K562 (cell line): ENCODE measurements around the gene NDUFS5. TPM values are rescaled to one million over a fixed set of nuclear protein-coding genes. Genes with fewer than 3 reads are reported as not detected.

ENCODE experiments used
- CCAR2 ChIP-seq: fragments of 200-400 bp; formaldehyde crosslinking; IDR thresholded peaks from 2 replicates; pipeline ENCODE4 v1.6.1; 2017; ENCODE audit warnings: mild to moderate bottlenecking, low read depth, low read length
- CHD2 ChIP-seq: IDR thresholded peaks from 2 replicates; pipeline ENCODE4 v1.6.1; 2011; ENCODE audit warnings: low read depth, low read length
- CTCFL ChIP-seq: IDR thresholded peaks from 2 replicates; pipeline ENCODE4 v1.6.1; 2011; ENCODE audit warnings: borderline replicate concordance, low read depth, mild to moderate bottlenecking, moderate library complexity, low read length; ENCODE audit not compliant: insufficient read depth, poor library complexity, severe bottlenecking
- DEAF1 ChIP-seq: fragments of 450-650 bp; formaldehyde crosslinking; IDR thresholded peaks from 2 replicates; pipeline ENCODE4 v1.4.0; 2020; ENCODE audit warnings: mild to moderate bottlenecking, moderate library complexity
- FOXK1 ChIP-seq: sonication (generic); formaldehyde crosslinking; IDR thresholded peaks from 2 replicates; pipeline ENCODE4 v1.8.0; 2022; ENCODE audit warnings: missing genetic modification reagents, mild to moderate bottlenecking, borderline replicate concordance
- FOXO4 ChIP-seq: fragments of 450-650 bp; formaldehyde crosslinking; IDR thresholded peaks from 2 replicates; pipeline ENCODE4 v1.4.0; 2020; ENCODE audit warnings: mild to moderate bottlenecking, moderate library complexity
- GABPA ChIP-seq: fragments of 200-800 bp; sonication (Bioruptor generic); conservative IDR thresholded peaks from 2 replicates; pipeline ENCODE4 v1.6.1; 2016; ENCODE audit warnings: low read depth, missing genetic modification characterization, missing compliant biosample characterization
- HMGN3 ChIP-seq: IDR thresholded peaks from 2 replicates; pipeline ENCODE4 v1.6.1; 2011; ENCODE audit warnings: borderline replicate concordance, low read depth, mild to moderate bottlenecking, mixed read lengths, low read length; ENCODE audit not compliant: insufficient read length; ENCODE audit errors: extremely low read depth
- IFI16 ChIP-seq: fragments of 250-450 bp; sonication (Bioruptor Pico); IDR thresholded peaks from 2 replicates; pipeline ENCODE4 v2.1.2; 2022; ENCODE audit warnings: mild to moderate bottlenecking, inconsistent platforms
- KLF10 ChIP-seq: fragments of 250-450 bp; sonication (Bioruptor Pico); IDR thresholded peaks from 2 replicates; pipeline ENCODE4 v1.6.1; 2021; ENCODE audit warnings: matching md5 sums
- MAFF ChIP-seq: IDR thresholded peaks from 2 replicates; pipeline ENCODE4 v1.6.1; 2012; ENCODE audit warnings: low read length, improper control_type of control experiment
- MBD2 ChIP-seq: sonication (generic); IDR thresholded peaks from 2 replicates; pipeline ENCODE4 v1.6.1; 2016; ENCODE audit warnings: low read depth, borderline replicate concordance
- MEIS2 ChIP-seq: fragments of 450-650 bp; IDR thresholded peaks from 2 replicates; pipeline ENCODE4 v1.6.1; 2014; ENCODE audit warnings: mild to moderate bottlenecking; ENCODE audit not compliant: partially characterized antibody
- MTA1 ChIP-seq: fragments of 450-650 bp; IDR thresholded peaks from 2 replicates; pipeline ENCODE4 v1.6.1; 2017; ENCODE audit warnings: borderline replicate concordance
- NFYB ChIP-seq: IDR thresholded peaks from 2 replicates; pipeline ENCODE4 v1.6.1; 2011; ENCODE audit warnings: mild to moderate bottlenecking, moderate library complexity; ENCODE audit not compliant: insufficient read length; ENCODE audit errors: extremely low read depth
- NR0B1 ChIP-seq: fragments of 450-650 bp; IDR thresholded peaks from one replicate; pipeline ENCODE4 v1.6.1; 2018; ENCODE audit warnings: mild to moderate bottlenecking, moderate library complexity; ENCODE audit not compliant: partially characterized antibody
- NR2C2 ChIP-seq, 2 experiments: fragments of 200-800 bp in 1 of 2; sonication (Bioruptor generic) in 1 of 2; sonication (generic) in 1 of 2; formaldehyde crosslinking in 1 of 2; IDR thresholded peaks; 2 replicates each; pipeline versions ENCODE4 v1.6.1 to v1.8.0; 2016 to 2022; ENCODE audit warnings: mild to moderate bottlenecking in 1 of 2, missing compliant biosample characterization in 1 of 2, missing genetic modification characterization in 1 of 2, missing genetic modification reagents in 1 of 2
- SETDB1 ChIP-seq: IDR thresholded peaks from one replicate; pipeline ENCODE4 v1.6.1; 2012; ENCODE audit warnings: low read length, control low read depth, inconsistent platforms
- ZNF175 ChIP-seq: fragments of 200-800 bp; sonication (Bioruptor generic); IDR thresholded peaks from 2 replicates; pipeline ENCODE4 v1.6.1; 2016; ENCODE audit warnings: low read depth, mild to moderate bottlenecking, missing genetic modification characterization, missing compliant biosample characterization
- ZNF445 ChIP-seq: fragments of 250-450 bp; sonication (Bioruptor Pico); IDR thresholded peaks from 2 replicates; pipeline ENCODE4 v1.4.0; 2020; ENCODE audit warnings: low read depth, mild to moderate bottlenecking, moderate library complexity
- ZNF586 ChIP-seq: fragments of 450-650 bp; formaldehyde crosslinking; conservative IDR thresholded peaks from 2 replicates; pipeline ENCODE4 v1.4.0; 2020; ENCODE audit warnings: mild to moderate bottlenecking, moderate library complexity
- polyA plus RNA-seq, 8 experiments: library from polyadenylated mRNA; depleted of rRNA in 4 of 8; stranded (reverse) in 5 of 8; unstranded in 3 of 8; fragments of >200 nt; fragmentation: Nextera tagmentation in 2 of 8; fragmentation: Illumina TruSeq in 1 of 8; extraction: Ambion mirVana in 2 of 8; extraction: Trizol in 1 of 8; gene quantifications; 2 replicates each; pipeline versions ENCODE4 v1.2.1 to v1.2.3, GENCODE V29; 2011 to 2014; ENCODE audit warnings: inconsistent platforms in 1 of 8, missing spikeins in 1 of 8
- total RNA-seq, 7 experiments: library from RNA; depleted of rRNA in 6 of 7; stranded (reverse); fragments of >200 nt in 6 of 7; fragmentation: Illumina TruSeq in 2 of 7; extraction: Trizol in 2 of 7; gene quantifications; 2 replicates each; pipeline versions ENCODE4 v1.2.1 to v1.2.3, GENCODE V29; 2011 to 2021; ENCODE audit warnings: low replicate concordance in 1 of 7

Gene NDUFS5
- total and polyA plus RNA-seq, 9 of the 15 experiments (the other 6 are each of a cell fraction or from before 2014, with no cell fraction given): 499 to 2,737 (median 1,281) TPM

- TF ChIP-seq GABPA: peak; percentile 82
- TF ChIP-seq DEAF1: no peak
- no peak for TF ChIP-seq MAFF
- TF ChIP-seq KLF10 (CRISPR knock-in tag): no peak
- TF ChIP-seq FOXK1 (CRISPR knock-in tag): no peak; the same call in 1 of the 2 replicates
- TF ChIP-seq SETDB1: no peak
- TF ChIP-seq FOXO4 (CRISPR knock-in tag): no peak
- TF ChIP-seq CHD2: no peak
- no peak for TF ChIP-seq ZNF445 (CRISPR knock-in tag)
- TF ChIP-seq NR0B1: no peak
- TF ChIP-seq CTCFL: no peak
- no peak for TF ChIP-seq IFI16
- TF ChIP-seq NR2C2 (CRISPR knock-in tag; IDR thresholded peaks at IDR 0.05): no peak
- peak; percentile 73; the same call in 1 of the 2 replicates for TF ChIP-seq NR2C2 (tag; IDR thresholded peaks at IDR 0.05)
- peak; percentile 86; the same call in 1 of the 2 replicates for TF ChIP-seq MBD2
- TF ChIP-seq ZNF175 (CRISPR knock-in tag): 0 out of 2 replicates have a peak, but pooled peaks have one; percentile 56
- TF ChIP-seq NFYB: no peak
- no peak for TF ChIP-seq HMGN3
- TF ChIP-seq ZNF586 (CRISPR knock-in tag): no peak
- peak; percentile 12 for TF ChIP-seq MEIS2
- no peak for TF ChIP-seq CCAR2
- peak; percentile 74; the same call in 1 of the 2 replicates for TF ChIP-seq MTA1
These were observed at the start of gene NDUFS5 (continued) for GRCh38 chr1:39026051-39026865.
